GM12878 (cell line): ENCODE results near the gene ALG10. TPM values are rescaled to one million over a fixed set of nuclear protein-coding genes. Genes with fewer than 3 reads are reported as not detected.

Source experiments
- ATAC-seq: fragments of 200-7000 bp; cut with Tn5 transposase; 3 replicates; pipeline ENCODE4 v1.9.1; 2020; ENCODE audit warnings: mild to moderate bottlenecking, moderate library complexity
- BruUV-seq: library from RNA; stranded (reverse); fragments of 400-500 nt; replicated peaks from 2 replicates; lab custom pipeline; 2021; lab: Mats Ljungman, UMichigan
- CTCF ChIA-PET: fragments of 300-600 bp; sonication (Branson Sonifier 250); formaldehyde crosslinking; extraction: SDS; loops from one replicate; lab custom pipeline; 2021; ENCODE audit warnings: inconsistent platforms; lab: Yijun Ruan, JAX
- POLR2A ChIA-PET: fragments of 350-600 bp; formaldehyde crosslinking; extraction: SDS; loops from one replicate; lab custom pipeline; 2021; ENCODE audit warnings: inconsistent platforms; lab: Charles Lee
- RAD21 ChIA-PET: fragments of 300-600 bp; sonication (Branson Sonifier 250); formaldehyde crosslinking; loops from one replicate; lab custom pipeline; 2023; ENCODE audit warnings: antibody characterized with exemption; ENCODE audit not compliant: unreplicated experiment; lab: Charles Lee
- SMC1A ChIA-PET: fragments of 300-600 bp; sonication (Branson Sonifier 250); formaldehyde crosslinking; loops from one replicate; lab custom pipeline; 2023; ENCODE audit not compliant: unreplicated experiment, uncharacterized antibody; lab: Charles Lee
- DNase-seq: peaks from one replicate; pipeline ENCODE4 v3.0.0-alpha.2; 2011; ENCODE audit warnings: low read depth, low spot score
- FAIRE-seq: peaks from 3 replicates; lab custom pipeline; 2011; peaks lifted over from hg19 to GRCh38; lab: Jason Lieb, UNC
- H2AFZ ChIP-seq: 2 replicates; pipeline ENCODE4 v1.6.0; 2011; ENCODE audit warnings: low read depth, low read length, control low read depth; ENCODE audit not compliant: control insufficient read depth
- H3K27ac ChIP-seq: 2 replicates; pipeline ENCODE4 v1.5.1; 2011; ENCODE audit warnings: control low read depth; ENCODE audit not compliant: control insufficient read depth, insufficient read depth
- H3K27me3 ChIP-seq, 2 experiments: replicated peaks in 1 of 2; 2 replicates each; pipeline versions ENCODE4 v1.6.0 to v1.6.1; 2011; ENCODE audit warnings: low read length in 1 of 2; ENCODE audit not compliant: control insufficient read depth in 2 of 2, insufficient read depth in 2 of 2
- H3K36me3 ChIP-seq, 2 experiments: 2 replicates each; pipeline ENCODE4 v1.5.1; 2011; ENCODE audit warnings: low read length in 1 of 2; ENCODE audit not compliant: control insufficient read depth in 2 of 2, insufficient read depth in 2 of 2
- H3K4me1 ChIP-seq: 2 replicates; pipeline ENCODE4 v1.6.1; 2011; ENCODE audit warnings: mild to moderate bottlenecking, low read length, moderate library complexity, mixed read lengths; ENCODE audit not compliant: control insufficient read depth, insufficient read depth
- H3K4me2 ChIP-seq: 2 replicates; pipeline ENCODE4 v1.6.0; 2011; ENCODE audit warnings: control low read depth; ENCODE audit not compliant: control insufficient read depth, insufficient read depth
- H3K4me3 ChIP-seq: fragments of 200-600 bp; sonication (generic); 2 replicates; pipeline ENCODE4 v1.5.1; 2016
- H3K79me2 ChIP-seq: 2 replicates; pipeline ENCODE4 v1.6.0; 2011; ENCODE audit warnings: low read length; ENCODE audit not compliant: control insufficient read depth, insufficient read depth
- H3K9ac ChIP-seq: 2 replicates; pipeline ENCODE4 v1.8.0; 2011; ENCODE audit warnings: low read length, control low read depth, mixed read lengths; ENCODE audit not compliant: control insufficient read depth, insufficient read depth
- H3K9me3 ChIP-seq: replicated peaks from 3 replicates; pipeline ENCODE4 v1.5.1; 2011; ENCODE audit warnings: mild to moderate bottlenecking, low read length; ENCODE audit not compliant: control insufficient read depth, insufficient read depth
- H4K20me1 ChIP-seq: 2 replicates; pipeline ENCODE4 v1.6.0; 2011; ENCODE audit not compliant: control insufficient read depth, insufficient read depth
- BCLAF1 ChIP-seq: fragments of 450-650 bp; IDR thresholded peaks from 2 replicates; pipeline ENCODE4 v1.6.1; 2017; ENCODE audit warnings: antibody characterized with exemption, mild to moderate bottlenecking, moderate library complexity
- CUX1 ChIP-seq: IDR thresholded peaks from 2 replicates; pipeline ENCODE4 v1.6.1; 2012; ENCODE audit warnings: improper control_type of control experiment, low read depth, low read length; ENCODE audit not compliant: insufficient replicate concordance
- HCFC1 ChIP-seq: fragments of 150-350 bp; IDR thresholded peaks from 2 replicates; pipeline ENCODE4 v1.6.1; 2014; ENCODE audit warnings: low read length
- IKZF1 ChIP-seq: fragments of 450-650 bp; conservative IDR thresholded peaks from 2 replicates; pipeline ENCODE4 v1.6.1; 2017; ENCODE audit warnings: antibody characterized with exemption, mild to moderate bottlenecking
- NFXL1 ChIP-seq: fragments of 450-650 bp; IDR thresholded peaks from 2 replicates; pipeline ENCODE4 v1.6.1; 2017; ENCODE audit warnings: antibody characterized with exemption, mild to moderate bottlenecking, borderline replicate concordance
- NKRF ChIP-seq: fragments of 450-650 bp; conservative IDR thresholded peaks from 2 replicates; pipeline ENCODE4 v1.6.1; 2017; ENCODE audit warnings: mild to moderate bottlenecking, moderate library complexity
- PKNOX1 ChIP-seq: fragments of 450-650 bp; IDR thresholded peaks from 2 replicates; pipeline ENCODE4 v1.6.1; 2016; ENCODE audit warnings: mild to moderate bottlenecking
- SPI1 ChIP-seq: IDR thresholded peaks from 2 replicates; pipeline ENCODE4 v1.6.1; 2011; ENCODE audit warnings: low read depth, mild to moderate bottlenecking, low read length, moderate library complexity, borderline replicate concordance; ENCODE audit not compliant: insufficient read depth
- TCF12 ChIP-seq: IDR thresholded peaks from 2 replicates; pipeline ENCODE4 v1.6.1; 2011; ENCODE audit warnings: low read depth, mild to moderate bottlenecking, low read length
- YY1 ChIP-seq: IDR thresholded peaks from 2 replicates; pipeline ENCODE4 v1.6.1; 2011; ENCODE audit warnings: low read depth, mild to moderate bottlenecking, low read length
- WGBS: methylation state at CpG from one replicate; pipeline ENCODE4 v1.1.6; 2016; ENCODE audit warnings: low lambda C conversion rate; ENCODE audit not compliant: insufficient replicate concordance, insufficient coverage; ENCODE audit errors: missing lambda C conversion rate; 5-methylcytosine and 5-hydroxymethylcytosine counted together
- in situ Hi-C: fragments of 300-500 bp; cut with MboI; formaldehyde crosslinking; loops from 9 replicates; pipeline ENCODE4 v1.14.3; 2018; ENCODE audit warnings: mixed read lengths
- intact Hi-C: fragments of 100-400 bp; cut with micrococcal nuclease; formaldehyde crosslinking; loops from one replicate; pipeline ENCODE4 v1.14.2; 2022; ENCODE audit not compliant: unreplicated experiment
- polyA plus RNA-seq, 11 experiments: library from polyadenylated mRNA; depleted of rRNA in 4 of 11; unstranded in 6 of 11; stranded (reverse) in 5 of 11; fragments of >200 nt; fragmentation: Nextera tagmentation in 4 of 11; fragmentation: Illumina TruSeq in 1 of 11; extraction: Ambion mirVana in 4 of 11; extraction: Trizol in 1 of 11; gene quantifications; 1 replicate in 1 of 11; 2 replicates in 10 of 11; pipeline versions ENCODE4 v1.2.1 to v1.2.3, GENCODE V29; 2011 to 2016; ENCODE audit warnings: inconsistent platforms in 2 of 11, missing spikeins in 2 of 11, low read depth in 1 of 11
- total RNA-seq, 4 experiments: library from RNA; depleted of rRNA in 3 of 4; stranded (reverse); fragments of >200 nt in 3 of 4; fragmentation: Illumina TruSeq in 1 of 4; extraction: Trizol in 1 of 4; gene quantifications; 2 replicates each; pipeline versions ENCODE4 v1.2.1 to v1.2.3, GENCODE V29; 2013 to 2021

The ALG10 gene
- total and polyA plus RNA-seq, 10 of the 15 experiments (the other 5 are each of a cell fraction or from before 2014, with no cell fraction given) = 3.1 to 25.4 (median 7.3) TPM

- DNase-seq = no peak
- H3K9me3 ChIP-seq = no peaks in the 10 kb centered on the region
- no TSS peak for BruUV-seq
- H2AFZ ChIP-seq = peak overlapping the region; percentile 64
- no peaks in the 10 kb centered on the region for H3K27me3 ChIP-seq
- no peak overlapping the region for H3K4me2 ChIP-seq
- peaks cover 6% of the 10 kb centered on the region; the same call in 1 of the 2 replicates for H3K79me2 ChIP-seq
- RAD21 ChIA-PET = interaction anchor here (4.7 kb wide), 1 partner anchor 1265 kb away, joined by 82 read pairs; the partner anchor contains the start of gene YARS2
- in situ Hi-C loops (loop anchor here (5.0 to 25.0 kb wide), 3 partner anchors 1084 to 1659 kb away; partner anchors contain the start of gene YARS2), intact Hi-C loops (loop anchor here (5.0 kb wide), 1 partner anchor 1564 kb away; no protein-coding TSS in a partner anchor)
- no peak overlapping the region; the same call in 1 of the 2 replicates for H3K9ac ChIP-seq
- WGBS = 89% methylated on average over 1 of the region's 1 CpG
- no peak for ATAC-seq
- FAIRE-seq = no peak
- H3K36me3 ChIP-seq = no peaks in the 10 kb centered on the region
- POLR2A ChIA-PET = no interaction called here
- no peaks in the 10 kb centered on the region for H4K20me1 ChIP-seq
- no peak overlapping the region for H3K4me3 ChIP-seq
- CTCF ChIA-PET = interaction anchor here (1.0 to 5.3 kb wide), 6 partner anchors 594 to 1657 kb away, joined by 3 to 110 read pairs (median 4); partner anchors contain the start of gene YARS2
- no peak overlapping the region for H3K27ac ChIP-seq
- TF ChIP-seq NKRF (no peak), IKZF1 (no peak), BCLAF1 (no peak), NFXL1 (no peak), HCFC1 (no peak), SPI1 (no peak), PKNOX1 (no peak), CUX1 (no peak), TCF12 (no peak), YY1 (no peak)
- H3K4me1 ChIP-seq = no peaks in the 10 kb centered on the region
- SMC1A ChIA-PET = interaction anchor here (1.2 to 4.2 kb wide), 4 partner anchors 31 to 1264 kb away, joined by 4 to 55 read pairs (median 5); partner anchors contain the start of gene YARS2
These were observed 1.2 kb upstream of the ALG10 start for GRCh38 chr12:34021071-34021470.
